Limb (tissue), 2 donors: Measurements from ENCODE around the gene FOCAD.
A peak's percentile ranks its signal among the peaks of the same experiment; 100 is the strongest.
"Not testable (repeated sequence)": the region's sequence is repeated elsewhere in the genome, so short reads cannot be mapped to it uniquely, and the experiment has no call there.

Source experiments
- DNase-seq, 2 donors: peaks; one replicate each; pipeline ENCODE4 v3.0.0-alpha.2; 2016; ENCODE audit errors: extremely low spot score in 2 of 2

Gene FOCAD

GRCh38 chr9:20684035-20684874, at the start of gene FOCAD:
FOCAD (plus strand) TSS chr9:20684259; CDS start chr9:20715354, 31,095 bp downstream.
- DNase-seq, result peak; percentile 95 to 97

GRCh38 chr9:20634895-20635294, 49.2 kb upstream of the FOCAD start:
- no peak for DNase-seq

GRCh38 chr9:20636888-20637440, 47.1 kb upstream of the FOCAD start:
- DNase-seq, result no peak

- DNase-seq, result peak in 1 of 2 donors; percentile 53
These were observed 43.5 kb upstream of the FOCAD start for GRCh38 chr9:20640331-20641187.

- DNase-seq, result no peak
These were observed 42.0 kb upstream of the FOCAD start for GRCh38 chr9:20642045-20642444.

GRCh38 chr9:20643660-20644059, 40.4 kb upstream of the FOCAD start:
- no peak for DNase-seq

- no peak for DNase-seq
These were observed 37.4 kb upstream of the FOCAD start for GRCh38 chr9:20646656-20647055.

- DNase-seq, result no peak
These were observed 34.7 kb upstream of the FOCAD start for GRCh38 chr9:20649381-20649780.

- DNase-seq, result no peak
These were observed 33.7 kb upstream of the FOCAD start for GRCh38 chr9:20650313-20650712.

GRCh38 chr9:20650750-20651299, 33.2 kb upstream of the FOCAD start:
- DNase-seq, result no peak

GRCh38 chr9:20651939-20652338, 32.1 kb upstream of the FOCAD start:
- no peak for DNase-seq

- DNase-seq, result not testable (repeated sequence)
These were observed 25.8 kb upstream of the FOCAD start for GRCh38 chr9:20658246-20658667.

GRCh38 chr9:20658677-20659473, 25.2 kb upstream of the FOCAD start:
- DNase-seq, result no peak

- DNase-seq, result no peak
These were observed 24.5 kb upstream of the FOCAD start for GRCh38 chr9:20659474-20659967.

- DNase-seq, result no peak
These were observed 21.9 kb upstream of the FOCAD start for GRCh38 chr9:20662156-20662555.

- no peak for DNase-seq
These were observed 20.9 kb upstream of the FOCAD start for GRCh38 chr9:20663133-20663532.

GRCh38 chr9:20664501-20664900, 19.6 kb upstream of the FOCAD start:
- DNase-seq, result no peak

GRCh38 chr9:20670395-20670794, 13.7 kb upstream of the FOCAD start:
- DNase-seq, result no peak

GRCh38 chr9:20671635-20672034, 12.4 kb upstream of the FOCAD start:
- no peak for DNase-seq

GRCh38 chr9:20673537-20673936, 10.5 kb upstream of the FOCAD start:
- DNase-seq, result not testable (repeated sequence)

- DNase-seq, result no peak
These were observed 2.6 kb upstream of the FOCAD start for GRCh38 chr9:20681467-20681866.
